HG02981 (cell line): ENCODE measurements around the gene QSOX1.

Experiments used
- ATAC-seq: cut with Tn5 transposase; IDR thresholded peaks from one replicate; pipeline ENCODE4 v1.9.1; 2021; ENCODE audit warnings: mild to moderate bottlenecking, moderate library complexity; ENCODE audit not compliant: unreplicated experiment

Gene QSOX1

DNA sequence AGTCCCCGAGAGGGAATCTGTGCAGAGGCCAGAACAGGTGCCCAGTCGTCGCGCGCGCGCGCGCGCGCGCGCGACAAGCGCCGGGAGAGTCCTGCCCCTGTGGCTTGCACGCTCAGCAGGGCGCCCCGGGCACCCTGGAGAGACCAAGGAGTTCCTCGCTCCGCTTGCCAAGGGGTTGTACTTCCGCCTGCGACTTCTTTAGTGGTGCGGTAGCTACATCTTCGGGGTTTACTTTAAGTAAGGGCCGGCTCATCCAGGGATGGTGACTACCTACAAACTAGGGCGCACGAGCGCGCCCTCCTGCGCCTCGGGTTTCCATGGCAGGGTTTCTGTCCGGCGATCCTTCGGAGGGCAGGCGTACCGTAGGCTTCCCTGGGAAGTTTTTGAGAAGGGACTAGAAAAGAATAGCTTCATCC, 76.8 kb downstream of the QSOX1 start:
- no peak for ATAC-seq

DNA sequence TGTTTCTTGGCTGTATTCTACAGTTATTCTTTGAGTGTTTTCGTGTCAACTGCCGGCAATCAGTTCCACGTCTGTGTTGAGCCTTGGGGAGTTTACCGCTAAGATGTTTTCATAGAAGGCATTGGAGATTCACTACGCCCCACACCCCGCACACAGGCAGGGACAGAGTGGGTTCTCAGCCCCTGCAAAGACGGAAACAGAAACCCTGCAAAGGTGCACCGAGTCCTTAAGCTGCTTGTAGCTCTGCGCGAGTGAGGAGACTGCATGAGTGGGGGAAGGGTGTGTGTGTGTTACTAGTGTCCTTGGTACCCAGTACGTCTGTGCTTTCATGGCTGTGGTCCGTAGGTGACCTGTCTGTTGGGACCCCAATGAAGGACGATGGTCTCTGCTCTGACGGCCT, 77.3 kb downstream of the QSOX1 start:
- no peak for ATAC-seq

DNA sequence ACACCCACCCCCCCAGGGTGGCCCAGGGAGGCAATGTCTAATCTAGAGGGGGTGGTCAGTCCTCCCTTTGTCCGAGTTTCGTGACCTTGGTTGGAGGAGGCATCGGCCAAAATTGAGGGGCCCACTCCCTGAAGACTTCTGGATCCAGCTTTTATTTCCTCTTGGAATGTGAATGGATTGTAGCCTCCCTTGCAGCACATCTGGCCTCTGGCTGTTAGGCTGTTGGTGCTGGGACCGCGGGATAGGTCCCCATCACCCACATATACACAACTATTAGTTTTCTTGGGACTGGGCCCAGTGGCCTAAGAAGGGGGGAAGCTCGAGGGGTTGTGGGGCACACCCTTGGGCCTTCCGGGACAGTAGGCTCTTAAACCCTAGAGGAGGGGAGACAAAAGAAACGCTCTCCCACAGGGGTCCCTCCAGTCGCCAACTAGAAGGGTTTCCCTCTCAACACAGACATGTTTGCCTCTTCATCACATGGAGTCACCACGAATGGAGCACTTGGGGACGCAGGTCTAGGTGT, 77.9 kb downstream of the QSOX1 start:
- ATAC-seq, result no peak

DNA sequence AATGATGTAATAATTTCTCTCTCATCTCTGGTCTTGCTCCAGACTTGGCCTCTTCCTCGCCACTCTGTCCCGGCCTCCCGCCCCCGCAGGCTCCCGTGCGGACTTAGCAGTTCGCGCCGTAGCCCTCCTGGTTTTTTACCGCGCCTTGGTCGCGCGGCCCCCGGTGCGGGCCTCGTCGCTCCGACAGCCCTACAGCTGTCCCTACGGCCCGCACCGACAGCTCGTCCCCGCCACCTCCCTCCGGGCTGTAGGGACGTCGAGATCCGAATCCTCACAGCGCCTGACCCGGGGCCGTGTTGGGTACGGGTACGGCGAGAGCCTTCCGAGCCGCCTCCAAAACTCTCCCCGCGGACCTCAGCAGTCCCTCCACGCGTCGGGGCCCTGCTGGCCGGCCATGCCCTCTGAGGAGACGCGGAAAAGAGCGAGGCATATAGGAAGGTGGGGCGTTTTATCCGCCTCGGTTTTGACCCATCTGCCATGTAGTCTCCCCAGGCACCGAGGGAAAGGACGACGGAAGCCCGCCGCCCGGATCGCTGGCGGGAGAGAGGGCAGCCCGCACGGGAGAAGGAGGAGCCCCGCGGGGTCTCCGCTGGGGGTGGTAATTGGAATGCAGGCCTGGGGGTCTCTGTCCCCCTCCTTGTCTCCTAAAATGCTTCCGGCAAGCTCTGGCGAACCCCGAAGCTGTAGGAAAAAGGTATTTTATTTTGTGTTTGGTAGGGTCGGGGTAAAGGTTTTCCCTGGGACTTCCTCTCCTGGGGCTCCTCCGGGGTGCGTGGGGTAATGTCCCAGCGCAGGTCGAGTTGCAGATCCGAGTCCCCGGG, 78.7 kb downstream of the QSOX1 start:
- no peak for ATAC-seq

DNA sequence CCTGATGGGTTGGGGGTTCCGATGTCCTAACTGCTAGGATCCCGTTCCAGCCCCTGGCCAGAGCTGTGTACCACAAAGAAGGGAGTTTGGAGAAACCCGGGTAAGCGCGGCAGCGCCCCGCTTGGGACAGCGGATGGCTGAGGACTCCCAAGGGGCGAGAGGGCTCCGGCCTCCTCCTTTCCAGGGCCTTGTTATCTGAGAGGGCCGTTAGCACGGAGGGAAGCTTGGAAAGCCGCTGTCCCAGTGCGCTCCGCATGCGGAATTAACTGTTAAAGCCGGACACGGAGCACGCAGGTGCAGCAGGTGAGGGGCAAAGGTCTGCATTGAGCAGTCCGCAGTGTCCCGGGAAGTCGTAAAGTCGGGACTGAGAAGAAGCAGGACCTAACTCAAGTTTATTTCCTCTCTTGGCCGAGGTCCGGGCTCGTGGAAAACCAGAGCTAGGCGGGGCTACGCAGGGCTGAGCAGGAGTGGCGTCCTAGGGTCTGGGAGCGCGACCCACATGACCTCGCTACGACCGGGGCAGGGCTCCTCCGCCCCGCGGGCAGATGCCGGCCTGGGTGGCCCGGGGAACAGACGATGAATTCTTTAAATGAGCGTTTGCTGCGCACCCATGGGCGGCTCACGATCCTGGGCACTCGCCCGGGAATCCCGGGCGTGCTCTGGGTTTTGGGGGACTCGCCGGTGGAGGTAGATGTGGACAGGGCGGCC, 79.9 kb downstream of the QSOX1 start:
- ATAC-seq, result no peak

DNA sequence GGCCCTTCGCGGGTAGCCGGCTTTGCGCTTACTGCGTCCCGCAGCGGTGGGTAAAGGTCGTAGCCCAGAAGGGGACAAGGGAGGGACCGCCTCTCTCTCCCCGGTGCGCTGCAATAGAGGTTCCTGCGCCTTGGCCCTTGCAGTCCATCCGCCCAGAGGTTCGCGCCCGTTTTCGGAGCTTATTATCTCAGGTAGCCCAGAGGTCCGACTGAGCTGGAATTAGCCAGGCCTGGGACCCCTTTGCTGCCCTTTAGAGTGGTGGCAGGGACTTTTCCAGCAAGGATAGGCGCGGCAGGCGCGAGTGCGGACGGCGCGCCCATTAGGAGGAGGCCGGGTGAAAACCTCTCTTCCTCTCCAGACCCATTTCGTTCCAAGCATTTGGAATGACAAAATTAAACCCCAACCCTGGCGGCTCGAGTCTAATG, 80.4 kb downstream of the QSOX1 start:
- no peak for ATAC-seq

DNA sequence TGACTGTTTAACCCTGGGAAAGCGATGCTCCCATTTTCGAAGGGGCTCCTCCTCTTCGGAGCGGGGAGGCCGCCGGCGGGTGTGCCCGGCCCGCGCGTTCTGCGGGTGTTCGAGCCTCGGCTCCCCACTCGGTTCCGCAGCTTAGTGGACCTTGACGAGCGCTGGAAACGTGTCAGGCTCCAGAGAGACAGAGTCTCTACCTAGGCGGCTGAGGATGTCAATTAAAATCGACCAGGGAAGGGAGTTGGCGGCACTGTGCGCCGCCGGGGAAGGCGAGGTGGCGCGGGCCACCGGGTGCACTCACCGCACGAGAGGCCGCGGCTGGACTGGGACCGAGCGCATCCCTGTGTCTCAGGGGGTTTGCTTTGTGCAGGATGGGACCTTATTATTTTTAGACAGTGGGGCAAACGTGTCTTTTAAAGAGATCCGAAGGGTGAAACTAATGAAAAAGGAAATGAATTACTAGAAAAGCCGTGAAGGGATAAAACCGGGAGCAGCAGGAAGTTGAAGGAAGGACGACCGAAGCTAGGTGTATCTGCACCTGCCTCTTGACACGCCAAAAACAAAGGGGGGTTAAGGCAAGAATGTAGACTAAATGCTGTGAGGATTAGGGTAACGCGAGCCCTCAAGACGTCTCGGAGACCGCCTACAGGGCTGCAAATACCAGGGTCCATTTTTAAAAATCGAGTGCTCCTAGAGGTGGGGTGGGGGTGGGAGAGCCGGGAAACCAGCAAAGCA, 81.0 kb downstream of the QSOX1 start:
- no peak for ATAC-seq

DNA sequence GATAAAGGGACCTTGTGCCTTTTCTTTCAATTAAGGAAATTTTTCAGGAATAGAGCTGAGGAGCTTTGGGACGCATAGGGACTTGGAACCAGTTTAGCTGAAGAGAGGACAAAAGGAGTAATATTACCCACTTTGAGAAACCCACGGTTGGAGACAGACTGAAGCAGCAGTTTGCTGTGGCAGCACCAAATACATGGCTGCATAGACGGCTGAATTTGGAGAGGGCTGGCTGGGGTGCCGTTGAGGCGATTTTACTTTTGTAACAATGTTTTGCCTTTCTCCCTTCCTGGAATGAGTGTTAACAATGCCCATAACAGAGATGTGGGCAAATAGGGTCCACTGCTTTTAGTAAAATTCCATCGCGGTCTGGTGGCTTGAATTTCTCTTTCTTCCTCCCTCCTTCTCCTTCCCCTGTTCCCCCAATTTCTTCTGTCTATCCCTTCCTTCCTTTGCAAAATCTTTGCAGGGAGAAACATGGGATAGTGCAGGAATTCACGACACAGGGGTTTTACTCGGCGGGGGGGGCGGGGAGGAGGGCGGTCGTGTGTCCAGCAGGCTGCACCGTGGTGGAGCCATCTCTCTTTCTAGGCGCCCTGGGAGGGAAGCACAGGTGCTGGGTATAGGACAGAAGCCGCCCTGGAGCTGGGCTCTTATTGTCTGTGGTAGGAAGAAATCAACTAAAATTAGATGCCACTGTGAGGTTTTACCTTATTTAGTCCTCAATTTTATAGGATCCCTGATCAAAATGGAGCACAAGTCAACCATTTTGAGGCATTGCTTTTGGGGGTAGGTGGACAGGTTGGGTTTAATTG, 82.2 kb downstream of the QSOX1 start:
- ATAC-seq, result no peak

DNA sequence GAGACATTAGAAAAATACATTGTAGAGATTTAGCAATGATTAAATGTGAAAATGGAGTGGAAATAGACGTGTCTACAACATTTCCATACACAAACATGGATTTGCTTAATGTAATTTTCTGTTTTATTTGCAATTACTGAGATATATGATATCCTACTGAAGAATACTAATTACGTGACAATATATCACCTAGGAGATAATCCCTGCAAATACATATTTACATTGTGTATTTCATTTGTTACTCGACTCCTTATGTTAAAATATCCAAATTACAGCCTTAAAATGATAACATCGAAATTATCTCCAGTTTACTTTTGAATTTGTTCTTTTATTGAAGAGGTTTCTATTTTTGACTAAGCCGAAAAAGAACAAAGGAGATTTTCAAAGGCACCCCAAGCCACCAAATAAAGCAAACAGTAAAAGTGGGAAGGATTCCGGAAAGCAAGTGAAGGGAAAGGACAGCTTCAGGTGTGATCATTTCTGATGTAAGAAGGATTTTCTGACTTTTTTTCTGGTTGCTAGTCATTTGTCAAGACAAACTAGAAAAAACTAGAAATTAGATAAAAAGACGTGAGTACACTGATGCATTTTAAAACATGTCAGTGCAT, 83.3 kb downstream of the QSOX1 start:
- ATAC-seq, result no peak

DNA sequence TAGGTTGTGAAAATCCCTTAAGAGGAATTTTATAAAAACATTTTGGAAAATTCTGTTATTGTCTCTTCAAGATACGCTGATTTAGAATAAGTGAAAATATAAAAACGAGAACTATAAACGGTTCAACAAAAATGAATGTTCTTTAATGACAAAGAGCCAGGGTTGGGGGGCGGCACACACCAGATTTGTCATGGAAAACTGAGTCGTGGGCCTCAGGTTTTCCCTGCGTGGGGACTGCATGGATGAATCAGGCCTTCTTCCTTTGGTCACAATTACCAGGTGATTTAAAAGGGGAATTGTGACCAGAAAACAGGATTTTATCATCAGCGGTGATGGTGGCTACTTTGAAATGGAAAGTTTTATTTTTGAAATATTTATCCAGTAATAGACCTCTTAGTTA, 84.0 kb downstream of the QSOX1 start:
- ATAC-seq, result no peak

DNA sequence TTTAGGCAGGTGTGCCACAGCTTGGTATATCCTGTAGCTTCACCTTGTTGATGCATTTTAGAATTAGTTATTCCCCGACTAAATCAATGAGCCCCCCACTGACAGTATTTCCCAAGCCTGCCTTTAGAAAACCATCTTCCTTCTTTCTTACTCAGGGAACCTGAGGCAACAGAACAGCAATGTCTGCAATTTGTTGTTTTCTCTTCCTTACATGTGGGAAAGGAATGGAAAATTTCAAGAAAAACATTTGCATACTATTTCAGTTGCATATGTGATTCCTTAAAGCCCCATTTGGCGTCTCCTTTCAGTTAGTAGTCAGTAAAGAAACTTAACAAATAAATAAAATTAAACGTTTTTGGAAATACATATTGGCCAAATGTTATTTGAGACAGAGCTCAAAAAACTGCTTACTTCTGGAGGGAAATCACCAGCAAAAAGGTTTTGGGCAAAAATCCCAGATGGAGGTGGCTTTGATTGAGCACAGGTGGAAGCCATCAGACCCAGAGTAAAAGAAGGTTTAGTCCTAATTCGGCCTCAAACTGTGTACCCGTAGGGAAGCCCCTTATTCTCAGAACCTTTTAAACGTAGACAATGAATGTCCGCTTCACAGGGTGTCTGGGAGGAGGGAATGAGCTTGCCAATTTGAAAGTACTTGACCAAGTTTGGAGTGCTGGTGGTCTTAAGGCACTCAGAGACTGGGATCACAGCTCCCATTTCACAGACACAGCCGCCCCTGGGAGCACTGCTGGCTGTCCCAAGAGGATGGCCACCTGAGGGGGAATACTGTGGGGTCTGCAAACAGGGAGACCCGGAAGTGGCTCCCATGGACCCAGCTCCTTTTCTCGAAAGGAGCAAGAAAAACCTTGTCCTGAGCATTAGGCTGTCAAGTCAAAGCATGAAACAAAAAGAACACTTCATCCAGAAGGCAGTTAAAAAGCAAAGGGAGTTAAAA, 84.8 kb downstream of the QSOX1 start:
- no peak for ATAC-seq

DNA sequence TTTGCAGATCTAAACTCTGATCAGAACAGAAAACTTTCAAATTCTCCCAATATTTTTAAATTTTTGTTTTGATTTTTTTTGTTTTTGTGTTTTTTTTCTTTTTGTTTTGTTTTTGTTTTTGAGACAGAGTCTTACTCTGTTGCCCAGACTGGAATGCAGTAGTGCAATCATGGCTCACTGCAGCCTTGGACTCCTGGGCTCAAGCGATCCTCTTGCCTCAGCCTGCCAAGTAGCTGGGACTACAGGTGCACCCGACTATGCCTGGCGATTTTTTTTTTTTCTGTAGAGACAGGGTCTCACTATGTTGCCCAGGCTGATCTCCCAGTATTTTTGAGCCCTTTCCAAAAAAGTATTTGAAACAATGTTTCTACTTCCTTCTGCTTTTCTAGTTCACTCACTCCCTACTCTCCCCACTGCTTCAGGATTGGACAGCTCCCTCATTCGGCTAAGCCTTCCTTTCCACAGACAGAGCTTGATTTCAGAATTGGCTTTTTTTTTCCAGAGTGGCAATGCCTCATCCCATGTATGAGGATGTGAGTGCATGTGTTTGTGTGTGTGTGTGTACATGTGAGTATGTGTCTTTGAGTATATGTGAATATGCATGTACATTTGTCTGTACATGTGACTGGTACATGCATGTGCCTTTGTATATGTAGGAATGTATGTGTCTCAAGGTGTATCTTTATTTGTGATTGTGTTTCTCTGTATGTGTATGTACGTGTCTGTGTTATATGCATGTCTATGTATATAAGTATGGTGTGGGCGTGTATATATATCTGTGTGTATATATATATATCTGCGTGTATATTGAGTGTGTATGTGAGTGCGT, 87.3 kb downstream of the QSOX1 start:
- ATAC-seq, result no peak

DNA sequence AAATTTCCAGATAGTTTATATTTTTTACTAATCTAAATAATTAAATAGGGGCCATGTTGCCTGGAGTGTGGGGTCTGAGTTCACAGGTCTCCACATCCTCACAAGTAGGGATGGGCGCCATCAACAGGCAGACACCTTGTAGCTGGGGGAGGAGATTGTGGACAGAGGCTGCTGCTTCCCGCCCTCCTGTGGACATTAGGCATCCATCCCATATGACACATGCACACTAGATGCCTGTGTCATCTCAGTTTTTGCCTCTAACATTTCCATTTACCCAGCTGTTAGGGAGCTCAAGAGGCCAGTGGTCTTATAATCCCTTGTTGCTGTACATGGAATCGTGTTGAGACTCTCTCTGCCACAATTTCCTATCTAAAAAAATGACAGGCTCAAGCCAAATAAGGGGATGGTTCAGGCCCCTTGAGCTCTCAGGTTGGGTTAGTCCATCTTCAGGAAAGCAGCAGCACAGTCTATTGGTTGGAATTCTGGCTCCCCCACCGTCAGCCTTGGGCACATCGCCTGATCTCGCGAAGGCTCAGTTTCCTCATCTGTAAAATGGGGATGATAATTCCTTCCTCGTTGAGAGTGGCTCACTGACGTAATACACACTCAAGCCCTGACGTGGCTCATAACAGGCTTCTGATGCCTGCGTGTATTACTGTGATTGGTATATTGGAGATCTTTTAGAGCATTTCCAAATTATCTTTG, 89.0 kb downstream of the QSOX1 start:
- ATAC-seq, result no peak

DNA sequence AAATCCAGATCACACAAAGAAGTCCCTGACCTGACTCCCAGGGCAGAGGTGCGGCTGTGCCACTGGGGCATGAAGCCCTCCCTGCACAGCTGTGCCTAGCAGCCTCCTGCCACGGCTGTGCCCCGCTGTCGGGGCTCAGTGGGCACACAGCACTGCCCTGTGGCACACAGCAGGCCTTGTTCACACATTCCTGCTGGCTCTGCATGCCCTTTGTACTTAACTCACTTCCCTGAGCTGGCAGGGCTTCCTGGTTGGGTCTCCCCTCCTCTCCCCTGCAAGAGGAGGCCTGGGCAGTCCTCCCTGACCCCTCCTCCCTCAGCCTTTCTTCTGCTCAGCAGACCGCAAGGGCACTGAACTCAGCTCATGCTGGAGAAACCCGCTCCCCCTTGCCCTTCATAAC, 90.2 kb downstream of the QSOX1 start:
- ATAC-seq, result no peak

DNA sequence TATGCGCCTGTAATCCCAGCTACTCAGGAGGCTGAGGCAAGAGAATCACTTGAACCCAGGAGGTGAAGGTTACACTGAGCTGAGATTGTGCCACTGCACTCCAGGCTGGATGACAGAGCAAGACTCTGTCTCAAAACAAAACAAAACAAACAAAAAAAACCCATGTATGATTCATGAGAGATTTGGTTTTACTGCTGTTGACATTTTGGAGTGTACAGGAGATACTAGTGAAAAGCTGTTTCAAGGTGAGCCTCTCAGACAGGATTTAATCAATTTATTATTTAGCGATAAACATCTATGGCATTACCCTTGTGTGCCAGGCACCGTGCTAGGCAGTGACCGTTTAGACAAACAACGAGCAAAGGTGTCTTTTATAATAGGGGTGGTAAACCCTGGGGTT, 91.9 kb downstream of the QSOX1 start:
- no peak for ATAC-seq

DNA sequence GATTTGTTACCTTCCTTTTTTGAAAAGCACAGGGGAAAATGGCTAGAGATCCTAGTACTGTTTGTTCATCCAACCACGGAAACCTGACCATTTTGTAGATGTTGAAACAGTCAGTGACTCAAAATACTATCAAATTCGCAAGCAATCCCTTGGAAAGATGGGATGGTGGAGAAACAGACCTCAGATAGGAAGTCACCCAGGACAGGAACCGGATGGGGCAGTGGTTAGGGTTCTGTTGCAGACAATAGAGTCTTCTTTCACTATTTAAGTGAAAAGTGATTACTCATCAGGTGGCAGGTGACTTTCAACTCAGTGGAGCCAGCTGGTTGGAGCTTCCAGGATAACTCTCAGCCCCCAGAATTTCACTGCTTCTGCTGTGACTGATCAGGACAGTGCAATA, 92.4 kb downstream of the QSOX1 start:
- no peak for ATAC-seq

DNA sequence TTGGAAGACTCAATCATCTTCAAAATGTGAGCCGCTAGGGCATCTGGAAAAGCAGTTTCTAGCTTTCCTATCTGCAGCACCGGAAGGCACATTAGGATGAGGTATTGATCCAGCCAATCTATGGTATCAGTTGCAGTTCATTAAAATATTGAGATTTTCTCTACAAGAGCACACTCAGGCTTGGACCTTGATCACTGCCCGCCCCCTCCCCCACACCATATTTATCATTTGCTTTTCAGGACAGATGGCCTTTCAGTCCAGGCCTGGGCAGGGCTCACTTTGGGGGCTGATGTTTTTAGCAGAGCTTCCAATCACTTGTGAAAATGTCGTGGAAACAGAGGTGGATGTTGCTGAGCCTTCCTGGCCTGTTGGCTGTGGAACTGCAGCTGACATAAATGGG, 92.9 kb downstream of the QSOX1 start:
- ATAC-seq, result no peak

DNA sequence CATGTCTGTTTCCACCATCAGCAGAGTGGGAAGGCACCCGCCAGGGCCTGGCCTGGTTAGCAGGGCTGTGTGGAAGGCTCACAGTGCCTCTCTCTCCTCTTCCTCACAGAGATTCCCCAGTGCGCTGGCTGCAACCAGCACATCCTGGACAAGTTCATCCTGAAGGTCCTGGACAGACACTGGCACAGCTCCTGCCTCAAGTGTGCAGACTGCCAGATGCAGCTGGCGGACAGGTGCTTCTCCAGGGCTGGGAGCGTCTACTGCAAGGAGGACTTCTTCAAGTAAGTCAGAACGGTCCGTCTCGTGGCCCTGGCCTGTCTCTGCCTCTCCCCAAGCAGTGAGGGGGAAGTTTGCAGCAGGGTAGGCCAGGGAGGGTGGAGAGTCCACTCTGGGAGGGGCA, 93.5 kb downstream of the QSOX1 start:
- ATAC-seq, result no peak
